ENCODE data around the gene NTRK2. TPM values are rescaled to one million over a fixed set of nuclear protein-coding genes. Genes with fewer than 3 reads are reported as not detected.

The NTRK2 gene
- total RNA-seq, 4 donors from 2014 or later: 9.5 to 19.5 (median 12.3) TPM

DNA sequence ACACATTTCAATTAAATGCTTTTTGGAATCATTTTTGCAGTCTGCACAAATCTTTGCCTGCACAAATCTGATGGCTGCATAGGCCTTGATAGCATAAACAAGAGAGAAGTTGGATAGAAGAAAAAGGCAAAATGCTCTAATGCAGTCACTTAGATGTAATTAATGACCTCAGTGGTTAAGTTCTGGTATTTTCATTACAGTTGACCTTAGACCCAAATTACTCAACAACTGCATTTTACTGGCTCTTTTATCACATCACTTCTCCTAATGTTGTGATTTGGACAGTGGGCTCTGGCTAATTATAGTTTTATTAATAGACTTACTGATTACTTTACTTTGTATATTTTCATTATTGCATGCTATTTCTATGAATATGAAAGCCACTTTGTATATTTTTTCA, 34.3 kb downstream of the NTRK2 start:
- no peak for DNase-seq (ENCODE audit: low spot score in 2 of 2)
- Histone ChIP-seq H3K4me3 (no peak overlapping the region), H3K36me3 (no peaks in the 10 kb centered on the region), H3K4me1 (no peaks in the 10 kb centered on the region), H3K27ac (no peak overlapping the region), H3K9me3 (no peaks in the 10 kb centered on the region), H3K27me3 (no peaks in the 10 kb centered on the region)
- TF ChIP-seq EP300 (IDR thresholded peaks at IDR 0.05): no peak
- no peak for TF ChIP-seq POLR2A (IDR thresholded peaks at IDR 0.05)
- no peak for TF ChIP-seq POLR2AphosphoS5 (IDR thresholded peaks at IDR 0.05)
- TF ChIP-seq, protein P1, sequence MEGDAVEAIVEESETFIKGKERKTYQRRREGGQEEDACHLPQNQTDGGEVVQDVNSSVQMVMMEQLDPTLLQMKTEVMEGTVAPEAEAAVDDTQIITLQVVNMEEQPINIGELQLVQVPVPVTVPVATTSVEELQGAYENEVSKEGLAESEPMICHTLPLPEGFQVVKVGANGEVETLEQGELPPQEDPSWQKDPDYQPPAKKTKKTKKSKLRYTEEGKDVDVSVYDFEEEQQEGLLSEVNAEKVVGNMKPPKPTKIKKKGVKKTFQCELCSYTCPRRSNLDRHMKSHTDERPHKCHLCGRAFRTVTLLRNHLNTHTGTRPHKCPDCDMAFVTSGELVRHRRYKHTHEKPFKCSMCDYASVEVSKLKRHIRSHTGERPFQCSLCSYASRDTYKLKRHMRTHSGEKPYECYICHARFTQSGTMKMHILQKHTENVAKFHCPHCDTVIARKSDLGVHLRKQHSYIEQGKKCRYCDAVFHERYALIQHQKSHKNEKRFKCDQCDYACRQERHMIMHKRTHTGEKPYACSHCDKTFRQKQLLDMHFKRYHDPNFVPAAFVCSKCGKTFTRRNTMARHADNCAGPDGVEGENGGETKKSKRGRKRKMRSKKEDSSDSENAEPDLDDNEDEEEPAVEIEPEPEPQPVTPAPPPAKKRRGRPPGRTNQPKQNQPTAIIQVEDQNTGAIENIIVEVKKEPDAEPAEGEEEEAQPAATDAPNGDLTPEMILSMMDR (IDR thresholded peaks at IDR 0.05): no peak

DNA sequence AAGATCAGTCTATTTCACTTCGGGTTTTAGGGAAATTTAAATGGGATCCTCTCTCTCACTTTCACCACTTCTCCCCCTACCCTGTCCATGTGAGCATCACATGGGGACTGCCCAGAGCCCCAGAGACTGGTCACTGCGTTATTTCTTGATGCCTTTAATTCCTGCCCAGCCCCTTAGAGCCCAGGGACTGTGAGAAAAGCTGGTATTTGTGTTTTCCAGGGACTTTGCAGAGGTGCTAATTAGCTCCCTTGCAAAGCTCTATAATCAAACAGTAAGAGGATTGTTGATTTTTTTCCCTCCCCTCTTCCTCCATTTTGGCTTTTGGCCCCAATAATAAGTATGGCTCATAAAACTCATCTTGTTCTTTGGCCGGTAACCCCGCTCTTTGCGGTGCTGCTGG, 35.6 kb downstream of the NTRK2 start:
- Histone ChIP-seq H3K4me3 (no peak overlapping the region), H3K36me3 (no peaks in the 10 kb centered on the region), H3K4me1 (no peaks in the 10 kb centered on the region), H3K27me3 (no peaks in the 10 kb centered on the region), H3K27ac (no peak overlapping the region), H3K9me3 (no peaks in the 10 kb centered on the region)
- 78% methylated on average over 5 of the region's 5 CpGs for WGBS
- TF ChIP-seq, protein P1 (IDR thresholded peaks at IDR 0.05): no peak
- no peak for TF ChIP-seq POLR2A (IDR thresholded peaks at IDR 0.05)
- no peak for TF ChIP-seq POLR2AphosphoS5 (IDR thresholded peaks at IDR 0.05)
- no peak for TF ChIP-seq EP300 (IDR thresholded peaks at IDR 0.05)
- DNase-seq (ENCODE audit: low spot score in 2 of 2): no peak

DNA sequence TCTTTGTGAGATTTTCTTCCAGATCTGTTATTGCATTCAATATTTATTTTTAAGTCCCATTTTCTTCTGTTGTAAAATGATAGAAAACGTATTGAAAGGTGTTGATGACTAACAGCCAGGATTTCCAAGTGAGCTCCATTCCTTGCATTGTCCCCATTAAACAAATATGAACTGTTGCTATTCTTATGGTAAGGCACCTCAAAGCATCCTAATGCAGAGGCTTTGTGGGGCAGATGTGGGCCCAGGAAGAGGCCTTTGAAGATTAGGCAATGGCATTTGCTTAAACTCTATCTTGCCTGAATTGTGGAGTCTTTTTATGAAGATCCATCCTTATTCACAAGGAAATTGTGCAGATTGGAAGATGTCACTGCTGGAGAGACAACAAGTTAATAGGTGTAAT, 38.9 kb downstream of the NTRK2 start:
- no peaks in the 10 kb centered on the region for H3K36me3 ChIP-seq
- H3K9me3 ChIP-seq: no peaks in the 10 kb centered on the region
- H3K27me3 ChIP-seq: no peaks in the 10 kb centered on the region
- TF ChIP-seq POLR2A (IDR thresholded peaks at IDR 0.05): no peak
- no peak for TF ChIP-seq POLR2AphosphoS5 (IDR thresholded peaks at IDR 0.05)
- TF ChIP-seq EP300 (IDR thresholded peaks at IDR 0.05): no peak
- TF ChIP-seq, protein P1 (IDR thresholded peaks at IDR 0.05): no peak
- H3K4me3 ChIP-seq: no peak overlapping the region
- no peak for DNase-seq (ENCODE audit: low spot score in 2 of 2)
- H3K4me1 ChIP-seq: no peaks in the 10 kb centered on the region
- H3K27ac ChIP-seq: no peak overlapping the region
- 79% methylated on average over 1 of the region's 1 CpG for WGBS

DNA sequence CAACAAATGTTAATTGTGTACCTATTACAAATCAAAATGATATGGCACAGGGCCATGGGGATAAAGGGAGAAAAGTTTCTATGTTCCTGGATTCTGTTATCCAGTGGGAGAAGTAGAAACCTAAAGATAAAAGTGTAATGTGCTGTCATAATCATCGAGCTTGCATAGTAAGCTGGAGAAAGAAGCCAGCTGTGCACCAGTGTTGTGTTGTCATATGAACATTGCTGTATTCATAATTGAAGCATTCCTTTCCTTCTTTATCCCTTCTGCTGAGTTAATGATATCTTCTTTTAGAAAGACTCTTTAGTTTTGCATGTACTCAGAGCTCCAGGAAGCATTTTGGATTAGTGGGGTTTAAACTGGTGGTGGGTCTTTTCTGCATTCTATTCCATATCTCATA, 39.5 kb downstream of the NTRK2 start:
- Histone ChIP-seq H3K4me3 (no peak overlapping the region), H3K9me3 (no peaks in the 10 kb centered on the region), H3K36me3 (no peaks in the 10 kb centered on the region), H3K27ac (no peak overlapping the region), H3K4me1 (no peaks in the 10 kb centered on the region), H3K27me3 (no peaks in the 10 kb centered on the region)
- DNase-seq (ENCODE audit: low spot score in 2 of 2): no peak
- WGBS: 79% methylated on average over 1 of the region's 1 CpG
- TF ChIP-seq POLR2A (IDR thresholded peaks at IDR 0.05) (no peak), EP300 (IDR thresholded peaks at IDR 0.05) (no peak), POLR2AphosphoS5 (IDR thresholded peaks at IDR 0.05) (no peak)
- TF ChIP-seq, protein P1 (IDR thresholded peaks at IDR 0.05): no peak

DNA sequence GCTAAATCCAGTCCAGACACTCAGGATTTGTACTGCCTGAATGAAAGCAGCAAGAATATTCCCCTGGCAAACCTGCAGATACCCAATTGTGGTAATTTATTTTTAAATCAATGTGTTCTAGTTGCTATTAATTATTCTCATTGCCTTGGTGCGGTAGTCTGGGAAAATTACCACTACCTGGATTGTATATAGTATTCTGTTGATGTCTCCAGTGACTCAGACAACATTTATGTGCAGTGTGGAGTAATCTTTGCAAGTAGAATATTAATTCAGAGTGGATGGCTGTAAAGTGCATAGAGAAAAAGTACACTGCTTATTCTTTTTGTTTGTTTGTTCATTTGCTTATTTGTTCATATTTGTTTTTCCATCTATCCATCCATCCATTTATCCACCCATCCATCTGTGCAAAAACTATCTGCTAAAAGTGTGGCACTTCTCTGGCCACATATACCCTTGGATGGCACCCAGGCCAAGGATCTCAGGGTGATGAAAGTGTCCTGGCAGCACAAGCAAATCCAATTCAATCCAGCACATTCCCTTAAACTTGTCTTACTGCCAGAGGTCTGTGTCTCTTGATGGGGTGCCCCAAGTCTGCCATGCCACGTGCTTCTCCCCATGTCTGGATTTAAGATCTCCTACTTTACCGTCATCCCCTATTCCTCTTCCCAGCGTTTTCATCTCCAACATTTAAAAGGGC, 41.3 kb downstream of the NTRK2 start:
- WGBS: 85% methylated on average over 4 of the region's 4 CpGs
- no peak overlapping the region for H3K27ac ChIP-seq

More for the DNA sequence above, 41.3 kb downstream of the NTRK2 start:
- no peaks in the 10 kb centered on the region for H3K36me3 ChIP-seq
- no peak for DNase-seq (ENCODE audit: low spot score in 2 of 2)
- H3K9me3 ChIP-seq: no peaks in the 10 kb centered on the region
- H3K4me3 ChIP-seq: no peak overlapping the region
- no peak for TF ChIP-seq POLR2A (IDR thresholded peaks at IDR 0.05)
- TF ChIP-seq, protein P1 (IDR thresholded peaks at IDR 0.05): no peak
- TF ChIP-seq POLR2AphosphoS5 (IDR thresholded peaks at IDR 0.05): no peak
- TF ChIP-seq EP300 (IDR thresholded peaks at IDR 0.05): no peak
- no peaks in the 10 kb centered on the region for H3K27me3 ChIP-seq
- no peaks in the 10 kb centered on the region for H3K4me1 ChIP-seq

Data from suprapubic skin (tissue), 4 donors.